Upper lobe of right lung (tissue), 1 donor: ENCODE measurements around the gene CILP. TPM values are rescaled to one million over a fixed set of nuclear protein-coding genes. Genes with fewer than 3 reads are reported as not detected.

ENCODE experiments used
- ATAC-seq: fragments of 200-7000 bp; cut with Tn5 transposase; one replicate; pipeline ENCODE4 v1.9.1; 2020; ENCODE audit warnings: mild to moderate bottlenecking, moderate library complexity
- DNase-seq: peaks from one replicate; pipeline ENCODE4 v3.0.0-alpha.2; 2020
- H3K27ac ChIP-seq: fragments of 200-600 bp; one replicate; pipeline ENCODE4 v1.8.0; 2022
- H3K27me3 ChIP-seq: fragments of 200-600 bp; one replicate; pipeline ENCODE4 v1.8.0; 2022; ENCODE audit warnings: mild to moderate bottlenecking
- H3K36me3 ChIP-seq: fragments of 200-600 bp; one replicate; pipeline ENCODE4 v1.8.0; 2022
- H3K4me1 ChIP-seq: fragments of 200-600 bp; one replicate; pipeline ENCODE4 v1.8.0; 2022
- H3K4me3 ChIP-seq: fragments of 200-600 bp; one replicate; pipeline ENCODE4 v1.8.0; 2022; ENCODE audit warnings: mild to moderate bottlenecking
- H3K9me3 ChIP-seq: fragments of 200-600 bp; one replicate; pipeline ENCODE4 v1.8.0; 2022
- intact Hi-C: fragments of 100-400 bp; cut with DNase I; formaldehyde crosslinking; loops from one replicate; pipeline ENCODE4 v1.11.0; 2022
- total RNA-seq: library from RNA; stranded (reverse); fragmentation: NEBNext Ultra II Directional; extraction: Animal tissue kit (Norgen Biotek cat#: 25700); gene quantifications from one replicate; pipeline ENCODE4 v1.2.1, GENCODE V29; 2021
- TF ChIP-seq, protein P1 (sequence below): fragments of 200-600 bp; IDR thresholded peaks from one replicate; pipeline ENCODE4 v1.8.0; 2022; ENCODE audit warnings: antibody characterized with exemption
- donor health status: DM: no; HTN: yes; CAD: no; lungs with severe emphysema.

The CILP gene
- total RNA-seq, 1 donor from 2014 or later, result 1.1 TPM

DNA sequence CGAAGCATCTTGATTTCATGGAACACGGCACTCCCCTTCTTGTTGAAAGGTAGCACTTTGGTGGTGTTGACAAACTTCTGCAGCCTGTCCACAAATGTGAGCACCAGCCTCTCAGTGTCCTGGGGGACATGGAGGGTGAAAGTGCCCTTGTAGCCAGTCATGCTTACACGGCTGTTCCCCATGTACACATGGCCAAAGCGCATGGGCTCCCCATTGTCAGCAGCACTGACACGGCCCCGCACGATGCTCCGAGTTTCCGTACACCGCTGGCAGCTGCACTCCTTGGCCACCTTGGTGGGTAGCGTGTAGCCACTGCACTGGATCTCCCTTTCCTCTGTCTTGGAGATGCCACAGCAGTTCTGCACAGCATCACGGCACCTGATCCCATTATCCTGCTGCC is 12.7 kb downstream of the CILP start:
- no peak overlapping the region for H3K27ac ChIP-seq
- TF ChIP-seq, protein P1, sequence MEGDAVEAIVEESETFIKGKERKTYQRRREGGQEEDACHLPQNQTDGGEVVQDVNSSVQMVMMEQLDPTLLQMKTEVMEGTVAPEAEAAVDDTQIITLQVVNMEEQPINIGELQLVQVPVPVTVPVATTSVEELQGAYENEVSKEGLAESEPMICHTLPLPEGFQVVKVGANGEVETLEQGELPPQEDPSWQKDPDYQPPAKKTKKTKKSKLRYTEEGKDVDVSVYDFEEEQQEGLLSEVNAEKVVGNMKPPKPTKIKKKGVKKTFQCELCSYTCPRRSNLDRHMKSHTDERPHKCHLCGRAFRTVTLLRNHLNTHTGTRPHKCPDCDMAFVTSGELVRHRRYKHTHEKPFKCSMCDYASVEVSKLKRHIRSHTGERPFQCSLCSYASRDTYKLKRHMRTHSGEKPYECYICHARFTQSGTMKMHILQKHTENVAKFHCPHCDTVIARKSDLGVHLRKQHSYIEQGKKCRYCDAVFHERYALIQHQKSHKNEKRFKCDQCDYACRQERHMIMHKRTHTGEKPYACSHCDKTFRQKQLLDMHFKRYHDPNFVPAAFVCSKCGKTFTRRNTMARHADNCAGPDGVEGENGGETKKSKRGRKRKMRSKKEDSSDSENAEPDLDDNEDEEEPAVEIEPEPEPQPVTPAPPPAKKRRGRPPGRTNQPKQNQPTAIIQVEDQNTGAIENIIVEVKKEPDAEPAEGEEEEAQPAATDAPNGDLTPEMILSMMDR, result no peak
- no peak overlapping the region for H3K4me3 ChIP-seq
- DNase-seq, result no peak
- H3K36me3 ChIP-seq, result no peaks in the 10 kb centered on the region
- intact Hi-C loops, result no loop called here
- no peaks in the 10 kb centered on the region for H3K4me1 ChIP-seq
- no peaks in the 10 kb centered on the region for H3K27me3 ChIP-seq
- ATAC-seq, result no peak
- no peaks in the 10 kb centered on the region for H3K9me3 ChIP-seq

DNA sequence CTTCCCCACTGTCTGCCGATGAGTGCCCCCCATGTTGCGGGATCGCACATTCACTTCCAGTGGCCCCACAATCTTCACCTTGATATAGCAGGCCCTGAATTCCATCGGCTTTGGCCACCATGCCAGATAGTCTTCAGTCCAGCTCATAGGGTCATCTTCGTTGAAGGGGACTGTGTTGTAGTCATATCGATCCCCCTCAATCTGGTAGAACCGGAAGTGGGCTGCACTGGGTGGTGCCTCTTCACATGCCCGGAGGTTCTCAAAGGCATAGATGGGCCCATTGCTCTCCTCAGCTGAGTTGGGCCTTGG is 14.0 kb downstream of the CILP start:
- H3K4me1 ChIP-seq, result no peaks in the 10 kb centered on the region
- intact Hi-C loops, result no loop called here
- TF ChIP-seq, protein P1, result no peak
- H3K4me3 ChIP-seq, result no peak overlapping the region
- H3K9me3 ChIP-seq, result no peaks in the 10 kb centered on the region
- ATAC-seq (no peak), DNase-seq (no peak)
- no peak overlapping the region for H3K27ac ChIP-seq
- no peaks in the 10 kb centered on the region for H3K36me3 ChIP-seq
- no peaks in the 10 kb centered on the region for H3K27me3 ChIP-seq

DNA sequence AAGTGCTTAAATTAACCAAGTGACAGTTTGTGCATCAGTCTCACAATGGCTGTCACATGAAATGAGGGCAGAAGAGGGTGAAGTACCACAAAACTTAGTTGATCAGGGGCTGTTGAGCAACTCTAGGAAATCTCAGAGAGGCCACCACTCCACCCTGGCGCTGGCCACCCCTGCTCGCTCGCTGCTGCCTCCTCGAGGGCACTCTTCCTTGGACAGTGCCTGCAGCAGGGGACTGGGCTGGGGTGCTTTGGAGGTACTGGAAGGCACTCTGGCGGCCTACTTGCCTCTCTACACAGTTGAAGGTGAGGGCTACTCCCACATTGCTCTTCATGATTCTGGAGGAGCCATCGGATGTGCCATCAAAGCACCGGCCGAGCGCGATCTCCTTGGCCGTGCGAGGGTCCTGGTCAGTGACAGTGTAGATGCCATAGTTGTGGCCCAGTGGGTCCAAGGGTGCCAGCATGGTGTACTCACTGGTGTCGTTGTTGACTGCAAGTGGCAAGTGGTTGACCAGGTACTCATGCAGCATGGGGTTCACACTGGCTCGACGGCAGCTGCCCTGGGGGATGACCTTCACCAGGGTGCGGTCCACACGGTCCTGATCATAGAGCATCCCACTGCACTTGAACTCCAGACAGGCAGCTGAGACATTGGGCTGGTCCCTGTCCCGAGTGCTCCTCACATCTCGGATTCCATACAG is 14.5 kb downstream of the CILP start:
- H3K27me3 ChIP-seq, result no peaks in the 10 kb centered on the region
- no peak overlapping the region for H3K4me3 ChIP-seq
- ATAC-seq, result peak; percentile 34
- no peaks in the 10 kb centered on the region for H3K9me3 ChIP-seq
- TF ChIP-seq, protein P1, result no peak
- H3K36me3 ChIP-seq, result no peaks in the 10 kb centered on the region
- no peak for DNase-seq
- H3K27ac ChIP-seq, result no peak overlapping the region
- H3K4me1 ChIP-seq, result no peaks in the 10 kb centered on the region
- intact Hi-C loops, result no loop called here

DNA sequence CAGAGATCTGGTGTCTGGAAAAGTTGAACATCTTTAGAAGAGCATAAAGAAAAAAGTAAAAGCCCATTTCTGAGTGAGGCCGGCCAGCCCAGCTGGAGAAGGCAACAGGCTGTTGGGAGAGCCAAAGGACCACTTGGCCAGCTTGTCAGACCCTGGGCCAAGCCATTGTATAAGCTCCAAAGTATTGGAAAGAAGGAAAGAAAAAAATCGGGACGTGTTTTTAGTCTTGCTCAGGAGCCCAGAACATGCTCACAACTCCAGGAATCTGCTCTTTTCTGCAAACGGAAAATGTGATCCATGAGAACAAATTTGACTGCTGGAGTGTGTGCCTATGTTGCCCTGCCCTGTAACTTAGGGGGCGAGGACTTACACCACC is 15.7 kb downstream of the CILP start:
- Histone ChIP-seq H3K4me3 (no peak overlapping the region), H3K36me3 (no peaks in the 10 kb centered on the region), H3K4me1 (no peaks in the 10 kb centered on the region), H3K9me3 (no peaks in the 10 kb centered on the region), H3K27ac (no peak overlapping the region), H3K27me3 (no peaks in the 10 kb centered on the region)
- DNase-seq (no peak), ATAC-seq (no peak)
- TF ChIP-seq, protein P1, result no peak
- intact Hi-C loops, result no loop called here

DNA sequence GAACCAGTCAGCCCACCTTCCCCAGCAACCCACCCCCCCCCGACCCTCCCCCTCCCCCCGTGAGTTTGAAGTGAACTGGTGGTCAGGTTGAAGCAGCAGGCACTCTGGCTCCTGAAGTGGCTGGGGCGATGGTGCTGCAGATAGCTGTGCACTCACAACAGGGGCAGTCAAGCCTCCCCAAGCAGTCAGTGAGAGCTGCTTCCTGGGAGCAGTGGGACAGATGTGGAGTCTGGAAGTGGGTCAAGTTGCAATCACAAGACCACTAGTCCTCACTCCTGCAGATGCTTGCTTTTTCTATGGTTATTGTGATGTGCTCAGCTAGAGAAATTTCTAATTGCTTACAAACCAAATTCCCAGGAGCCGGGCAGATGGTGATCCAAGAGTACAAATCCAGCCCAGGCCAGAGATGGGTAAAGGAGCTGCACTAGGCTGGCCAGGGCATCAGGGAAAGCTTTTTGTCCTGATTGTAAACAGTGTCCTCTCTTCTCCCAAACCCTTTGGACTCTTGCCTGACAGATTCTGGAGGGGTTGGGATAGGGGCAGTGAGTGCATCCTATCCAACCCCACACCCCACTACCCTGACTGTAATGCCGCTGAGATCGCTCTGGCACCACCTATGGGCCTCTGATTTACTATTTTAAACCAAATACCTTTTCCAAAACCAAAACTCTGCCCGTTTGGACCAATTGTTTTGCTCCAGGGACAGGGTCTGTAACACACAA is 16.3 kb downstream of the CILP start:
- intact Hi-C loops, result no loop called here

More for the DNA sequence above, 16.3 kb downstream of the CILP start:
- no peak for ATAC-seq
- H3K27ac ChIP-seq, result no peak overlapping the region
- no peaks in the 10 kb centered on the region for H3K9me3 ChIP-seq
- DNase-seq, result no peak
- TF ChIP-seq, protein P1, result no peak
- H3K4me1 ChIP-seq, result no peaks in the 10 kb centered on the region
- H3K4me3 ChIP-seq, result no peak overlapping the region
- no peaks in the 10 kb centered on the region for H3K27me3 ChIP-seq
- no peaks in the 10 kb centered on the region for H3K36me3 ChIP-seq
